Measurements from ENCODE around the gene NANOS3.

DNA sequence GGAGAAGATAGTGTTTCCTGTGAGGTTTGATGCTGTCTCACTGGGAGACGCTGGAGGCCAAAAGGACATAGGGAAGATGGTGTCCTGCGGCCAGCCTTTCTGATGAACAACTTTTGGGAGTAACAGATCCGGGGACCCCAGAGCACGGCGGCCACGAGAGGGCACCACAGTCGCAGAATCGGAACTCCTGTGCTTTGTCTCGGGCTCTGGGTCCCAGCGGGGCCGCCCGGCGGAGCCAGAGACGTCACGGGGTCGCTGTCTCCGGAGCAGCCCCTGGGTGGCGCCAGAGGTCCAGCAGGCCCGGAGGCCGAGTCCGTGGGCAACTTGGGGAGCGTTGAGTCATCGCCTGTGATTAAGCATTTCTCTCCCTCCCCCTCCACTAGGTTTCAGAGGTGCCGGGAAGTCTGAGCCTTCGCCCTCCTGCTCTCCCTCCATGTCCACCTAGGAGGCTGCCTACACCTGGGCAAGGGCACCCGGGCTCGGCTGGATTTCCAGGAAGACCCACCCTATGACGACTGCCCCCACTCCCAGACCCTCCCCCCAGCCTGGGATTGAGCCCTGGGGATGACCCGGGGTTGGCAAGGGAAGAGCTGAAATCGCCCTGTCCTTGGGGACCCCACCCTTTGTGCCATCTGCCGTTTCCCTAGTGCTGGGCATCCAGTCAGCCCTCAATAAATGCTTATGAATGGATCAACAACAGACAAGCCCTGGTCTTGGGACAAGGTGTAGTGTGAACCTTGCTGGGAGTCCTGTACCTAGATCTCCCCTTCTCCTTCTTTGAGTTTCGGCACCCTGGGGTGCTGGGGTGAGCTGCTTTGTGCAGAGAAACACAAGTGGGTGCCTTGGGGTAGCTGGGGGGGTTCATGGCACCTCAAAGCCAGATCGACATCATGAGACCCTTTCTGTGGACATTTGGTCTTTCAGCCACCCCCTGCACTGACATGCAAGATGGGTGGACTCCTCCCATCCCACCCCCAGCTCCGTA lies 3.4 kb downstream of the NANOS3 start:
- TF ChIP-seq, protein P1, sequence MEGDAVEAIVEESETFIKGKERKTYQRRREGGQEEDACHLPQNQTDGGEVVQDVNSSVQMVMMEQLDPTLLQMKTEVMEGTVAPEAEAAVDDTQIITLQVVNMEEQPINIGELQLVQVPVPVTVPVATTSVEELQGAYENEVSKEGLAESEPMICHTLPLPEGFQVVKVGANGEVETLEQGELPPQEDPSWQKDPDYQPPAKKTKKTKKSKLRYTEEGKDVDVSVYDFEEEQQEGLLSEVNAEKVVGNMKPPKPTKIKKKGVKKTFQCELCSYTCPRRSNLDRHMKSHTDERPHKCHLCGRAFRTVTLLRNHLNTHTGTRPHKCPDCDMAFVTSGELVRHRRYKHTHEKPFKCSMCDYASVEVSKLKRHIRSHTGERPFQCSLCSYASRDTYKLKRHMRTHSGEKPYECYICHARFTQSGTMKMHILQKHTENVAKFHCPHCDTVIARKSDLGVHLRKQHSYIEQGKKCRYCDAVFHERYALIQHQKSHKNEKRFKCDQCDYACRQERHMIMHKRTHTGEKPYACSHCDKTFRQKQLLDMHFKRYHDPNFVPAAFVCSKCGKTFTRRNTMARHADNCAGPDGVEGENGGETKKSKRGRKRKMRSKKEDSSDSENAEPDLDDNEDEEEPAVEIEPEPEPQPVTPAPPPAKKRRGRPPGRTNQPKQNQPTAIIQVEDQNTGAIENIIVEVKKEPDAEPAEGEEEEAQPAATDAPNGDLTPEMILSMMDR (conservative IDR thresholded peaks at IDR 0.05; ENCODE audit: low read length) = peak; percentile 99
- no peak for TF ChIP-seq EZH2phosphoT487 (IDR thresholded peaks at IDR 0.05; ENCODE audit: borderline replicate concordance, low read depth, low read length)
